ENCODE results near the gene C2orf42.
"Not testable (repeated sequence)": the region's sequence is repeated elsewhere in the genome, so short reads cannot be mapped to it uniquely, and the experiment has no call there.

C2orf42 gene

DNA sequence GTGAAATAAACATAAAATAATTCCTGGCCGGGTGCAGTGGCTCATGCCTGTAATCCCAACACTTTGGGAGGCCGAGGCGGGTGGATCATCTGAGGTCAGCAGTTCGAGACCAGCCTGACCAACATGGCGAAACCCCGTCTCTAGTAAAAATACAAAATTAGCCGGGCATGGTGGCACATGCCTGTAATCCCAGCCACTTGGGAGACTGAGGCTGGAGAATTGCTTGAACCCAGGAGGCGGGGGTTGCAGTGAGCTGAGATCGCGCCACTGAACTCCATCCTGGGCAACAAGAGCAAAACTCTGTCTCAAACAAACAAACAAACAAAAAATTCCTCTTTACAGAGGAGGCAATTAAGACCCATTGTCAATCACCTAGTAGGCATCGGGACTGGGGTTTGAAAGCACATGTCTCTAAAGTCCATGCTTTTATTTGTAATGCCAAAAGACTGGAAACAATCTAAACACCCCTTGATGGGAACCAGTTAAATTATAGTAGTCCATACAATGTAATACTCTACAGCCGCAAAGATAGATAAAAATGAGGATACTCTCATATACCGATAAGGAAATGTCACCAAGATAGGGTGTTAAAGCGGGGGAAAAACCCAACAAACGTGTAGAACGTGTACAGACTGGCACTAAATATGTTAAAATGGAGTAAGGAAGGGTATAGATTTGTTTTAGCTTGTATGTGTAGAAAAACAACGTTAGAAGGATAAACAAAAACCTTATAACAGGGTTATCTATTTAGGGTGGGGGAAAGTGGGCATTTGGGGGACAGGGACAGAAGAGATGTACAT, 59.3 kb downstream of the C2orf42 start:
- not testable (repeated sequence) for DNase-seq (ENCODE audit: low read depth)

DNA sequence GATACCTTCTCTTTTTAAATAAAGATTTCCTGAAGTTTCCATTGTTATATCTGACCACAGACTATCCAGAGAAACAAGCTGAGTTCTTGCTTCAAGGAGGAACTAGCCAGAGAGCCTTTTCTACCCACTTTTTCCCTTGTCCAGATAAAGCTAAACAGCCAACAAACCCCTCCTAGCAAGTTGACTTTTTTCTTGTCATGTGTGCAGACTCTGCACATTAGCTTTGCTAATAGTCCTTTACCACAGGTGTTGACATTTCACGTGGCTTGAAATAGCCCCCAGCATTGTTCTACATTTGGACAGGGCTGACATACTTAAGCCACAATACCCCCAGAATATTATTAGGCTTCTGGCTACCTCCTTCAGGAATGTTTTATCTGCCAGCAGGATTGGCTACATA, 62.8 kb downstream of the C2orf42 start:
- DNase-seq (ENCODE audit: low read depth), result no peak

DNA sequence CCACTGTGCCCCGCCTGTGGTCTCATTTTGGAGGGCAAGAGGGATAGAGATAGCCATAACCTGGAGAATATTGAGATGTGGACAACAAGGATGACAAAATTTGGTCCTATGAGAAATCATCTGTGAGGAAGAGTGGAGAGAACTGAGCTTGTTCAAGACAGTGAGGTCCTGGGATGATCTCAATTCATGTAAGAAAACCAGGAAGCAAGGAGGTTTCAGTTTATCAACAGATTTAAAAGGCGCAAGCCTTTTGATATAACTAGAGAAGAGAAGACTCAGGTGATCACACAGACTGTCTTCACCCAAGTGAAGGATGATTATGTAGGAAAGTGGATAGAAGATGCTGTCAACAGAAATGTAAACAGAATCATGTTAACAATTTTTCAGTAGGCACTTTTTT, 64.4 kb downstream of the C2orf42 start:
- DNase-seq (ENCODE audit: low read depth), result no peak

DNA sequence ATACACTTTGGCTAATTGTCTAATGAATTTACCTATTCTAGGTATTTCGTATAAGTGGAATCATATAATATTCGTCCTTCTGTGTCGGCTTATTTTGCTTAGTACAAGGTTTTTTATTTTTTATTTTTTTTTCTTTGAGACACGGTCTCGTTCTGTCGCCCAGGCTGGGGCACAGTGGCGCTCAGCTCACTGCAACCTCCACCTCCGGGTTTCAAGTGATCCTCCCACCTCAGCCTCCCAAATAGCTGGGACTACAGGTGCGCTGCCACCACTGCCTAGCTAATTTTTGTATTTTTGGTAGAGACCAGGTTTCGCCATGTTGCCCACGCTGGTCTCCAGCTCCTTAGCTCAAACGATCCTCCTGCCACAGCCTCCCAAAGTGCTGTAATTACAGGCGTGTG, 65.3 kb downstream of the C2orf42 start:
- no peak for DNase-seq (ENCODE audit: low read depth)

DNA sequence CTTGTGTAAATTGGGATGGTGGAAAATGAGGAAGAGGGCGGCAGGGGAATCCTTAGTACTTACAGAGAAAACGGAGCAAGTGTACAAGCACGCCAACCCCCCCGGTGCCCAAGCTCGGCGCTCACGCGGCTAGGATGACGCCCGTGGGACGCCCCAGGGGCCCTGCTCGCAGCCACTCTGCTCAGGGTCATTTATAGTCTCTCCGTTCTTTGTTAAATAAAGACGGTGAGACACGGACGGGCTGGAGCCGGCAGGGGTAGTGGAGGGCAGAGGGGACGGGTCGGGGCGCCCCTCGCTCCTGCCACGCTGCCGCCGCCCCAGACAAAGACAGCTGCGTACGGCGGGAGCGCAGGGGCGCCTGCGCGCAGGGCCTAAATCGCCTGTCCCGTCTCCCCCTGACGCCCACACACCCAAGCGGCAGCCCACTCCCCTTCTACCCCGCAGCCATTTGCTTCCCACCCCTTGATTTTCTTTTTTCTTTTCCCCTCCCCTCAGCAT, 65.8 kb downstream of the C2orf42 start:
- no peak for DNase-seq (ENCODE audit: low read depth)

DNA sequence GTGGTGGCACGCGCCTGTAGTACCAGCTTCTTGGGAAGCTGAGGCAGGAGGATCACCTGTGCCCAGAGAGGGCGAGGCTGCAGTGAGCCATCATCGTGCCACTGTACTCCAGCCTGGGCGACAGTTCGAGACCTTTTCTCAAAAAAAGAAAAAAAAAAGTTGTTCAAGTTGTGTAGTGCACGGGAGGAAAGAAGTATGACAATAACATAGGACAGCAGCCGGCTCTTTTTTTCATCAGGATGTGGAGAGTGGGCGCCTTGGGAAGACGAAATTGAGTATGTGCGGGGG, 67.0 kb downstream of the C2orf42 start:
- DNase-seq (ENCODE audit: low read depth), result no peak

DNA sequence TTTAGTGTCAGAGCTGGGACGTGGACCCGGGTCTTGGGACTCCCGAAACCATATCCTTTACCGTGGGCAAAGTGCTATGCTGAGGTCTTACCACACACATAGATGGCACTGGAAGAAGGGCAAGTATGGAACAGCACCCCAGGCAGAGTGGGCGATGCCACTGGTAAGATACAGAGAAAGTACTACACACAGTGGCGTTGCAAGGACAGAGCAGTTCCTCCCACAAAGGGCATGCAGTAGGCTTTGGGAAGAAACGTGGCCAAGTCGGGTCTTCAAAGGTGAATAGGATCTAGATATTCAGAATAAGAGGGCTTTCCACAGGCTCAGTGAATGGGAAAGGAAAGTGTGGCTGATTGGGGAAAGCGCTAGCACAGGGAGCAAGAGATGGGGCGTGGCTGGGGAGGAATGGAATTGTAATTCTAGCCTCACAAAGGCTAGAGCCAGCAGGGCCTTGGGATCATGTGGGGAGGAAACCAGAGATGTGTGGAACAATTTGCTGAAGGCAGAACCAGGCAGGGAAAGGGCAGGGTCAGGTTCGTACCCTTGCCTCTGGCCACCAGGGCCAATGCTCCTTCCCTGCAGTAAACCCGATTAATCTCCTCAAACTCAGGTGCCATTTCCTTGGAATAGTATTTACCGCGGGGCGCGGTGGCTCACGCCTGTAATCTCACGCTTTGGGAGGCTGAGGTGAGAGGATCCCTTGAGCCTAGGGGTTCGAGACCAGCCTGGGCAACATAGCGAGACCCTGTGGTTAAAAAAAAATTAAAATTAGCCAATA, 67.6 kb downstream of the C2orf42 start:
- no peak for DNase-seq (ENCODE audit: low read depth)

DNA sequence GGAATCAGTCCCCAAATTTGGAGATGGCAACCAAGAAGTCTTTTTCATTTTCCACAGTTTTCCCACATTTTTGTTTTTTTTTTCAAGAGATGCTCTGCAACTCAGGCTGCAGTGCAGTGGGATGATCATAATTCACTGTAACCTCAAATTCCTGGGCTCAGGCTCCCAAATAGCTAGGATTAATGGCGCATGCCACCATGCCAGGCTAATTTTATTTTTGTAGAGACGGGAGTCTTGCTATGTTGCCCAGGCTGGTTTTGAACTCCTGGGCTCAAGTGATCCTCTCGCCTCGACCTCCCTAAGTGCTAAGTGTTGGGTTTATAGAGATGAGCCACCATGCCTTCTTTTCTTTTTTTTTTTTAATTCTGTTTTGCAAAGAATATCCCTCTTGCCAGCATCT, 68.3 kb downstream of the C2orf42 start:
- no peak for DNase-seq (ENCODE audit: low read depth)

DNA sequence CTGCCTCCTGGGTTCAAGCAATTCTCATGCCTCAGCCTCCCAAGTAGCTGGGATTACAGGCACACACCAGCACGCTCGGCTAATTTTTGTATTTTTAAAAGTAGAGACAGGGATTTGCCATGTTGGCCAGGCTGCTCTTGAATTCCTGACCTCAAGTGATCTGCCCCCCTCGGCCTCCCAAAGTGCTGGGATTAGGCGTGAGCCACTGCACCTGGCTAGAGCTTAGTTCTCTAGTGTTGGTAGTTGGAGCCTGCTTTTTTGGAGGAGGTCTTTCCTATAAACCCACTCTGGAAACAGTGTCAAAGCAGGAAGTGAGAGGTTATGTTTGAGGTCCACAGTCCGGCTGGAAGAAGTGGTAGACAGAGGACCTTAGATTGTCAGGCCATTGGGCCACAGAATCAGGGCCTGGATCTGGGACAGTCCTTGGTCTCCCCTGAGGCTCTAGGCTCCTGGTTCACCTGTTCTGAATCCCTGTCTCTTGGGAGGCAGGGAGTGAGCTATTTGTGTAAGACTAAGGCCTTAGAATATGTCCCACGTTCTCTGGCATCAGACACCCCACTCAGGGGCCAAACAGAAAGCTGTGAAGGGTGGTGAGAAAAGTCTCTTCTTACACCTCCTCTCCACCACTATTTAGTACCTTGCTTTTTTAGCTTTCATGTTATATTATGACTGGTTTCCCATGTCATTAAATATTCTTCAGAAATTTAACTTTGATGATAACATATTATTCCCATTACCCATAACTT, 69.0 kb downstream of the C2orf42 start:
- DNase-seq (ENCODE audit: low read depth), result no peak

DNA sequence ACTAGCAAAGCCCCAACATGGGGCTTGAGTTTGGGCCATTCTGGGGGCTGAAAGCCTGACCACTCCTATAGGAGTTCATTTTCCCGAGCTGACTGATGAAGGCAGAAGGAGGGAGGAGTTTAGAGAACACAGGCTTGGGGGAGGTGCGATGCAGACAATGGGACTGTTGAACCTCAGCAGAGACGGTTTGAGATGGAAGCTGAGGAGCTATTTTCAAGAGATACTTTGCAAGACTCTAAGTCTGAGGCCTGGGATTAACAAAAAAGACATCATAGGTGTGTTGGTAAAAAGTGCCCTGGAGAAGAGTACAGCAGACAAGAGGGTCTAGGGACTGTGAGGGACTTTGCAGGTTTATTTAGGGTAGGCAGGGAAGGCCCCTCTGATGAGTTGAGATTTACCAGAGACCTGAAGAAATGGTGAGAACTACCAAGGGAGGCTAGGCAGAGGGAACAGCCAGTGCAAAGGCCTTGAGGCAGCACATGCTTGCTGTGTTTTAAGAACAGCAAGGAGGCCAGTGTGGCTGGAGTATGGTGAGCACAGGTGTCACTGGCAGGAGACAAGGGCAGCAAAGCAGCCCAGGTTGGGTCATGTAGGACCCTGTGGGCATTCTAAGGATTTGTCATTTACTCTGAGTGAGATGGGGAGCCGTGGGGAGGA, 71.9 kb downstream of the C2orf42 start:
- DNase-seq (ENCODE audit: low read depth), result no peak

DNA sequence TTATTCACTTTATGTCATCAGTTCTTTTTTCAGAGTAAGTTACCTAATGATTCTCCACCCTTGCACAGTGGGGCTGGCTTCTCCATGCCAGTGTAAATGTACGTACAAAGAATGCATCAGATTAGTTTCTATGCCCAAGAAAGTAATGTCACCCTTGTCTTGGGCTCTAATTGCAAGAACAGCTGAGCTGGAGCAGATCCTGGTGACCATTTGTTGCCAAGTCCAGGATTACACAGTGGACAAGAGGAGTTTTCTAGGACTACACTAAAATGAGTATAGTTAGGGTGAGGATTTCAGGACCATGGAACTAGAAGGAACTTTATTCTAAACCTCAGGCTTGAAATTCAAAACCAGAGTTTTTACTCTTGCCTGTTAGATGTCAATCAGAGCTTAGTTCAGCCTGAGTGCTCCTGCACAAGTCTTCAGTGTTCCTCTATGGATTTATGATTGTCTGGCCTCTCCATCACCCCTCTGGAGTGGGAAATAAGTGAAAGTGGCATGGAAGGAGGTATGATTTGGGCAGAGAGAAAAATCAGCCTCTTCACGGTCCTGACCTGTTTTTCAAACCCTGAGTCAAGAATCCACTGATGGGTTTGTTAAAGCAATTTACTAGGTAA, 73.8 kb downstream of the C2orf42 start:
- no peak for DNase-seq (ENCODE audit: low read depth)

DNA sequence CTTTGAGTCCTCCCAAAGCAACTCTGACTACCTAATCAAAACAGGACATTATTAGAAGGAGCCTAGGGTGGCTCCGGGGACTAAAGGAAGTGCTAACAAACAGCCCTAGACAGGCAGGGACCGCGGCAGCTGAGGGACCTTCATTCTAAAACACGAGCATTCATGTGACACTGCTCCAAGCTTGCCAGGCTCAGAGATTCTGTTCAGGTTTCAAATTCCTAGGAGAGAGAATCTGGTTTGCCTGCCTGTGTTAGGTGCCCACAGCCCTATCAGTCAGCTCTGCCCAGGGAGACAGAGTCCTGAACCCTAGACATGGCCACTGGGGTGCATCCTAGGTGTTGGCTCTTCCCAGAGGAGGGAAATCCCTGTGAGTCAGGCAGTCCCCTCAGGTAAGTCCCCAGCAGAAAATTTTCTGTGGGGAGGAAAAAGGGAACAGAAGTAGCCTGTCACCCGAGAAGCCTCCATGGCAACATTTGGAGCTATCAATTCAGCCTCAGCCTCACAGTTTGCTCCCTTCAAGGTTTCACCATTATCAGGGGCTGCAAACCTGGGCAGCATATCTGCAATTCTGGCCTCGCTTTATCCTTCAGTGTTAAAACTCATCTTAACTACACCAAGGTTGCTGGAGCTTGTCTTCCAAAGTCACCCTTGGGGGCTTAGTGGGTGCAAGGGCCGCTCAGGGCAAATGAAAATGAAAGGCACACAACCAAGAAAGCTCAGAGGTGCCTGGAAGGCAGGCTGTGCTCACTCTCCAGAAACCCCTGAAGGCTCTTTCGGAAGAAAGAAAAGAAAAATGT, 75.0 kb downstream of the C2orf42 start:
- DNase-seq (ENCODE audit: low read depth), result no peak

DNA sequence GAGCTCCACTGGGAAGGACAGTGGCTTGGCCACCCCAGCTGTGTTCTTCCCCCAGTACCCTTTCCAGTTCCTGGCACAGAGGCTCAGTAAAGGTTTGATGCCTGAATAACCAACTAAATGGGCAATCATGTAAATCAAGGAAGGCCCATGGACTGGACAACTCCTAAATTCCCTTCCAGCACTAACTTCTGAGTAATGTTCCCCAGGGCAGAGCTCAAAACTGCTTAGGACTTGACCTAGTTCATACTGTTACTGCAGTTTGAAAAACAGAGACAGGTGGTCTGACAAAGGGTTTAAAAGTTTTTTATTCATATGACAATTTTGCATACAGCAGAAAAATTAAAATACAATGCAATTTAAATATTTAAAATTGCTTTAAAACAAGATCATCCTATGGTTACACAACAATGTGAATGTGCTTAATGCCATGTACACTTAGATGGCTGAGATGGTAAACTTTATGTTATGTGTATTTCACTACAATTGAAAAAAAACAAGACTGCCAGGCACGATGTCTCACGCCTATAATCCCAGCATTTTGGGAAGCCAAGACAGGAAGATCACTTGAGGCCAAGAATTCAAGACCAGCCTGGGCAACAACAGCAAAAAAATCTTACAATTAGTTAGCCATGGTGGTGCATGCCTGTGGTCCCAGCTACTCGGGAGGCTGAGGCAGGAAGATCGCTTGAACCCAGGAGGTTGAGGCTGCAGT, 77.3 kb downstream of the C2orf42 start:
- no peak for DNase-seq (ENCODE audit: low read depth)

DNA sequence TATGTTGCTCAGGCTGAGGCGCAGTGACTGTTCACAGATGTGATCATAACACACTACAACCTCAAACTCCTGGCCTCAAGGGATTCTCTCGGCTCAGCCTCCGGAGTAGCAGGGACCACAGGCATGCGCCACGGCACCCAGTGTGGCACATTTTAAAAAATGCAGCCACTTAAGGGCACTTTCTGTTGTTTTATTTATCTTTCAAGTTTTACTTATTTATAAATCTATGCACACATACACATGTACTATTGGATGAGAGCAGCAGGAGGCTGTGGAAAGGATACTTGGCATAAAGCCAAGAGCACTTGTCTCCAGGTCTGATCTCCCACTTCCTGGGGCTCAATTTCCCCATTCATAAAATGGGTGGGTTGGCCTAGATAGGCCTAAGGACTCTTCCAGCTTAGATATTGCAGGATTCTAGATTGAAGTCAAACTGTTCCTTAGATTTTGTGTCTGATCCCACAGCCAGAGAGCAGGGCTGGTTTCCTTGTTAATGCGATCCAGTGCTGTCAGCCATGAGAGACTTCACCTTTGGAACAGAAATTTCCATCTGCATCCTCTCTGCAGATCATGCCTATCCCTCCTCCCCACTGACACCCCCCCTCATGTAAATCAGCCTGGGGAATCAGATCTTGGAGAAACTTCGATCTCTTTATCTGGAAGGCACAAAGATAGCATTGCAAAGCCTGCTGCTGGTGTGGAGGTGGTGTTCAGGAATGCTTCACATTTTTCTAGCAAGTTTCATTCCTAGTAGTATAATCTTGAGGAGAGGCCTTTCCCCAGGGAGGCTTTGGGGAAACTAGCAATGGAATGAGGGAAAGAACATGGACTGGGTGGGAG, 78.8 kb downstream of the C2orf42 start:
- DNase-seq (ENCODE audit: low read depth), result no peak

DNA sequence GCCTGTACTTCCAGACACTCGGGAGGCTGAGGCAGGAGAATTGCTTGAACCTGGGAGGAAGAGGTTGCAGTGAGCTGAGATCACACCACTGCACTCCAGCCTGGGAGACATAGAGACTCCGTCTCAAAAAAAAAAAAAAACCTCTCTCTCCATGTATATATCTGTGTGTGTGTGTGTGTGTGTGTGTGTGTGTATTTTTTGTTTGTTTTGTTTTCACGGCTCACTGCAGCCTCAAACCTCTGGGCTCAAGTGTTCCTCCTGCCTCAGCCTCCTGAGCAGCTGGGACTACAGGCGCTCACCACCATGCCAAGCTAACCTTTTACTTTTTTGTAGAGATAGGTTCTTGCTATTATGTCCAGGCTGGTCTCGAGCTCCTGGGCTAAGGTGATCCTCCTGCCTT, 80.4 kb downstream of the C2orf42 start:
- not testable (repeated sequence) for DNase-seq (ENCODE audit: low read depth)

DNA sequence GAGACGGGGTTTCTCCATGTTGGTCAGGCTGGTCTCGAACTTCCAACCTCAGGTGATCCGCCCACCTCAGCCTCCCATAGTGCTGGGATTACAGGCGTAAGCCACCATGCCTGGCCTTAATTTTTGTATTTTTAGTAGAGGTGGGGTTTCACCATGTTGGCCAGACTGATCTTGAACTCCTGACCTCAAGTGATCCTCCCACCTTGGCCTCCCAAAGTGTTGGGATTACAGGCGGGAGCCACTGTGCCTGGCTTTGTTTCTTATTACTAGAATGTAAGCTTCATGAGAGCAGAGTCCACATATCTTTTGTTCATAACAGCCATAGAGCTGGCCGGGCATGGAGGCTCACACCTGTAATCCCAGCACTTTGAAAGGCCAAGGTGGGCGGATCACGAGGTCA, 84.7 kb downstream of the C2orf42 start:
- DNase-seq (ENCODE audit: low read depth), result not testable (repeated sequence)

DNA sequence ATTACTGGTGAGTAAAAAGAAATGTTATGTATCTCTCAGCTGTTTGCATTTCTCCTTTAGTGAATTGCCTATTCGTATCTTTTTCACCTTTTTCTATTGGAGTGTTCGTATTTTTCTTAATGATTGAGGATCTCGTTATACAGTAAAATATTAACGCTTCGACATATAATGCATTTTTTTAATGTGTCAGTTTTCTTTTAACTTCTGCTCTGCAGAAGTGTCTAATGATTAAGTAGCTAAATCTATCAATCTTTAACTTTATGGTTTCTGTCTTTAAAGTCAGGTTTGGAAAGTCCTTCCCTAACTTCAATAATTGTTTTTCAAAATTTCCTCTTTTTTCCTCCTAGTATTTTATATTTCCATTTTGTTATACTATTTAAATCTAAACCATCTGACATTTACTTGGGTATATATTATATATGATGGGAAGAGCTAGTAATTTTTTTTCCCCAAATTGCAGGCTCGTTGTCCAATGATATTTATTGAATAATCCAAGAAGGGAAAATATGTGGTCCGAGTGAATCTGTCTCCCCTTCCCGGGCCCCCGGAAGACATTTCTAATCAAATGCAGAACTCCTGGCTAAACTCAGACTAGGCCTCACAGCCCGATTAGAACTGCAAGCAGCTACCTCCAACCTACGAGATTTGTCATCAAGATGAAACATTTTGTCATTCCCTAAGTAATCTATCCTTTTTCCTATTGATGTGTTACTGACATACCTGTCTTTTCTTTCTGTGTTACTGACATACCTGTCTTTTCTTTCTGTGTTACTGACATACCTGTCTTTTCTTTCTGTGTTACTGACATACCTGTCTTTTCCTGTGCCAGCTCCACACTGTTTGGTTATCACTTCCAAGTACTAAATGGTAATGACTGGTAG, 86.3 kb downstream of the C2orf42 start:
- DNase-seq (ENCODE audit: low read depth), result no peak

DNA sequence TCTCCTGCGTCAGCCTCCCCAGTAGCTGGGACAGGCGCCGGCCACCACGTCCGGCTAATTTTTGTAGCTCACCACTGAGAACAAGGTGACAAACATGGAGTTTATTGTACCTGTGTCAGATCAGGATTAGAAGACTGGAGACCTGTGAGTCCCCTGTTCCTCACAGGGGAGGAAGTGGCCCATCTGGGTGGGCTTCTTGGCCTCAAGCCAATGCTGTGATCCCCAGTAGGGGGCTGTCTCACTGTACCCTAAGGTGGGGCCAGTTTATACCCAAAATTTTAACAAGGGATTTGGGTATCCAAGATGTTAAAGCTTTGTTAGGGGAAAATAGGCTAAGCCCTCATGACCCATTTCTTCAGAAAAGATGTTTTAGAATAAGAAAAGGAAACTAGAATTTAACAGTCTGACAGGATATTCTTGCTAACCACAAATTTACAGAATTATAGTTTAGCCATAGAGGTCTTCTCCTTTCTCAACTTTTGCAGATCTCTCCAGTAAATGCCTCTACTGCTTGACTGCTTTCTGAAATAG, 87.2 kb downstream of the C2orf42 start:
- DNase-seq (ENCODE audit: low read depth), result no peak

Measured in non-pigmented ciliary epithelial cell (primary cell).